GM21528 (cell line): Measurements from ENCODE around the gene ZNF783.
"Not testable (repeated sequence)": the region's sequence is repeated elsewhere in the genome, so short reads cannot be mapped to it uniquely, and the experiment has no call there.

ENCODE experiments used
- ATAC-seq: cut with Tn5 transposase; IDR thresholded peaks from one replicate; pipeline ENCODE4 v1.9.1; 2021; ENCODE audit warnings: mild to moderate bottlenecking, moderate library complexity; ENCODE audit not compliant: unreplicated experiment, low FRiP score

ZNF783 gene

GRCh38 chr7:149321978-149322541, 60.1 kb downstream of the ZNF783 start:
- ATAC-seq: no peak

GRCh38 chr7:149322737-149323136, 60.7 kb downstream of the ZNF783 start:
- no peak for ATAC-seq

- ATAC-seq: no peak
Observed at GRCh38 chr7:149325248-149325647, 63.3 kb downstream of the ZNF783 start.

- ATAC-seq: no peak
Observed at GRCh38 chr7:149329265-149329664, 67.3 kb downstream of the ZNF783 start.

- no peak for ATAC-seq
Observed at GRCh38 chr7:149329766-149330334, 67.9 kb downstream of the ZNF783 start.

GRCh38 chr7:149330914-149331567, 69.0 kb downstream of the ZNF783 start:
- ATAC-seq: no peak

- not testable (repeated sequence) for ATAC-seq
Observed at GRCh38 chr7:149332602-149333320, 70.8 kb downstream of the ZNF783 start.

- ATAC-seq: no peak
Observed at GRCh38 chr7:149333321-149333717, 71.3 kb downstream of the ZNF783 start.

- no peak for ATAC-seq
Observed at GRCh38 chr7:149334219-149334618, 72.2 kb downstream of the ZNF783 start.
